NCI-H1092 treated with DMSO at 0.1 percent for 48 hours (cell line): ENCODE results near the gene CAPG.

Experiments used
- DNase-seq: peaks from one replicate; lab custom pipeline; 2025; lab: John Stamatoyannopoulos, UW

CAPG gene

GRCh38 chr2:85438201-85439024 is 28.2 kb upstream of the CAPG start:
- peak; percentile 57 for DNase-seq

- DNase-seq, result peak; percentile 78
Observed at GRCh38 chr2:85437488-85438200, 27.5 kb upstream of the CAPG start.

GRCh38 chr2:85436836-85437487 is 26.8 kb upstream of the CAPG start:
- DNase-seq, result peak; percentile 56

GRCh38 chr2:85435981-85436835 is 26.0 kb upstream of the CAPG start:
- no peak for DNase-seq

GRCh38 chr2:85435220-85435958 is 25.2 kb upstream of the CAPG start:
- DNase-seq, result no peak

GRCh38 chr2:85434696-85435095 is 24.5 kb upstream of the CAPG start:
- DNase-seq, result no peak

GRCh38 chr2:85433511-85434089 is 23.4 kb upstream of the CAPG start:
- DNase-seq, result peak; percentile 78

GRCh38 chr2:85431570-85432205 is 21.5 kb upstream of the CAPG start:
- no peak for DNase-seq

GRCh38 chr2:85430752-85431569 is 20.8 kb upstream of the CAPG start:
- DNase-seq, result peak; percentile 32

GRCh38 chr2:85429924-85430289 is 19.7 kb upstream of the CAPG start:
- no peak for DNase-seq

GRCh38 chr2:85429213-85429923 is 19.2 kb upstream of the CAPG start:
- DNase-seq, result no peak

GRCh38 chr2:85428343-85428881 is 18.2 kb upstream of the CAPG start:
- DNase-seq, result no peak

- no peak for DNase-seq
Observed at GRCh38 chr2:85427300-85427835, 17.2 kb upstream of the CAPG start.

- no peak for DNase-seq
Observed at GRCh38 chr2:85425588-85425987, 15.4 kb upstream of the CAPG start.

GRCh38 chr2:85423525-85423924 is 13.4 kb upstream of the CAPG start:
- no peak for DNase-seq

GRCh38 chr2:85422072-85422457 is 11.9 kb upstream of the CAPG start:
- no peak for DNase-seq

- DNase-seq, result peak; percentile 75
Observed at GRCh38 chr2:85421260-85422071, 11.3 kb upstream of the CAPG start.
